ENCODE data around the gene FOXC2.

FOXC2 gene

GRCh38 chr16:86568677-86569623, 2.3 kb downstream of the FOXC2 start:
- no peak for TF ChIP-seq CTCF (IDR thresholded peaks at IDR 0.05; ENCODE audit: low read depth, low read length, missing control alignments)
- DNase-seq (ENCODE audit: low read depth): no peak
- no peak overlapping the region for H3K4me3 ChIP-seq (ENCODE audit: low read depth, low read length)

- no peak for DNase-seq (ENCODE audit: low read depth)
- no peak for TF ChIP-seq CTCF (IDR thresholded peaks at IDR 0.05; ENCODE audit: low read depth, low read length, missing control alignments)
- no peak overlapping the region for H3K4me3 ChIP-seq (ENCODE audit: low read depth, low read length)
Measured at GRCh38 chr16:86569701-86570447, 3.2 kb downstream of the FOXC2 start.

- TF ChIP-seq CTCF (IDR thresholded peaks at IDR 0.05; ENCODE audit: low read depth, low read length, missing control alignments): no peak
- no peak overlapping the region for H3K4me3 ChIP-seq (ENCODE audit: low read depth, low read length)
- no peak for DNase-seq (ENCODE audit: low read depth)
Measured at GRCh38 chr16:86570558-86571529, 4.2 kb downstream of the FOXC2 start.

- DNase-seq (ENCODE audit: low read depth): no peak
- no peak overlapping the region for H3K4me3 ChIP-seq (ENCODE audit: low read depth, low read length)
- no peak for TF ChIP-seq CTCF (IDR thresholded peaks at IDR 0.05; ENCODE audit: low read depth, low read length, missing control alignments)
Measured at GRCh38 chr16:86571530-86571915, 4.9 kb downstream of the FOXC2 start.

- TF ChIP-seq CTCF (IDR thresholded peaks at IDR 0.05; ENCODE audit: low read depth, low read length, missing control alignments): no peak
- H3K4me3 ChIP-seq (ENCODE audit: low read depth, low read length): no peak overlapping the region
Measured at GRCh38 chr16:86572041-86572521, 5.5 kb downstream of the FOXC2 start.

GRCh38 chr16:86572606-86573005, 6.0 kb downstream of the FOXC2 start:
- H3K4me3 ChIP-seq (ENCODE audit: low read depth, low read length): no peak overlapping the region
- DNase-seq (ENCODE audit: low read depth): no peak
- no peak for TF ChIP-seq CTCF (IDR thresholded peaks at IDR 0.05; ENCODE audit: low read depth, low read length, missing control alignments)

More at GRCh38 chr16:86572041-86572521, 5.5 kb downstream of the FOXC2 start:
- no peak for DNase-seq (ENCODE audit: low read depth)
